Posterior vena cava (tissue), 2 donors: ENCODE measurements around the gene PNLIPRP3. TPM values are rescaled to one million over a fixed set of nuclear protein-coding genes. Genes with fewer than 3 reads are reported as not detected.

ENCODE experiments used
- DNase-seq: peaks from one replicate; pipeline ENCODE4 v3.0.0-alpha.2; 2020; ENCODE audit warnings: low spot score
- intact Hi-C, 2 donors: fragments of 100-400 bp; cut with DNase I; formaldehyde crosslinking; loops; one replicate each; pipeline versions ENCODE4 v1.14.1 to v1.14.2; 2022 to 2023
- total RNA-seq, 2 donors: library from RNA; stranded (reverse); fragmentation: NEBNext Ultra II Directional; extraction: Animal tissue kit (Norgen Biotek cat#: 25700); gene quantifications; one replicate each; pipeline ENCODE4 v1.2.1, GENCODE V29; 2021
- donor health status: DM: yes; HTN: yes; CAD: no.
- donor health status: DM: yes; HTN: yes; CAD: no.

PNLIPRP3 gene
- total RNA-seq, 2 donors from 2014 or later: not detected

- no peak for DNase-seq
- intact Hi-C loops: no loop called here
These were observed 12.8 kb downstream of the PNLIPRP3 start for GRCh38 chr10:116440330-116441030.

- no peak for DNase-seq
These were observed 17.0 kb downstream of the PNLIPRP3 start for GRCh38 chr10:116444527-116445142.

GRCh38 chr10:116450861-116451260 is 23.2 kb downstream of the PNLIPRP3 start:
- no peak for DNase-seq
- intact Hi-C loops: no loop called here

More at GRCh38 chr10:116444527-116445142, 17.0 kb downstream of the PNLIPRP3 start:
- intact Hi-C loops: no loop called here

- intact Hi-C loops: no loop called here
- no peak for DNase-seq
These were observed 24.2 kb downstream of the PNLIPRP3 start for GRCh38 chr10:116451711-116452337.

DNA sequence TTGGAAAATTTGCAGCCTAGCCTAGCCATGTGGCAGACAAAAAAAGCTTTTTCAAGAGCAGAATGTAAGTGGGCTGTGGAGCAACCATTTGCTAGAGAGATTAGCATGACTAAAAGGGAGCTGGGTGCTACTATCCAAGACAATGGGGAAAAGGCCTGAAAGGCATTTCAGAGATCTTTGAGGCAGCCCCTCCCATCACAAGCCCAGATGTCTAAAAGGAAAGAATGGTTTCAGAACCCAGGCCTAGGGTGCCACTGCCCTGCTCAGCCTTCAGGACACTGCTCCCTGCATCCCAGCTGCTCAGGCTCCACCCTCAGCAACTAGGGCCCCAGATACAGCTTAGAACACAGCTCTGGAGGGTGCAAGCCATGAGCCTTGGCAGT is 24.7 kb downstream of the PNLIPRP3 start:
- DNase-seq: no peak
- intact Hi-C loops: no loop called here

- intact Hi-C loops: no loop called here
- no peak for DNase-seq
These were observed 29.8 kb downstream of the PNLIPRP3 start for GRCh38 chr10:116457488-116457887.

GRCh38 chr10:116460219-116460618 is 32.6 kb downstream of the PNLIPRP3 start:
- intact Hi-C loops: no loop called here

DNA sequence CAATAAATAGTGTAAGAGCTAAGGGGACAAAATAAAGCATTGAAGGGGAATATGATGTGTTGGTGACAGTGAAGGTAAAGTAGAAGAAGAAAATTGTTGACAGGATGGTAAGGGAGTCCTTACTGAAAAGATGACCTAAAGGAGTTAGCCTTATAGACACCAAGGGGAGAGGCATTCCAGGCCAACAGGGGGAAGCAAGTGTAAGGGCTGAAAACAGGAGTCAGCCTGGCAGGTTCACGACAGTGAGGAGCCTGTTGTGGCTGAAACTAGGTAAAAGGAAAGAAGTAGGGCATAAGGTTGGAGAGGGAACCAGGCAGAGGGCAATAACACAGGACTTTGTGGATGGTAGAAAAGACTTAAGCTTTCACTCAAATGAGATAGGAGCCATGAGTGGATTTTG is 34.0 kb downstream of the PNLIPRP3 start:
- intact Hi-C loops: no loop called here
- DNase-seq: no peak

More at GRCh38 chr10:116460219-116460618, 32.6 kb downstream of the PNLIPRP3 start:
- no peak for DNase-seq

GRCh38 chr10:116464257-116464656 is 36.6 kb downstream of the PNLIPRP3 start:
- intact Hi-C loops: no loop called here
- DNase-seq: no peak

DNA sequence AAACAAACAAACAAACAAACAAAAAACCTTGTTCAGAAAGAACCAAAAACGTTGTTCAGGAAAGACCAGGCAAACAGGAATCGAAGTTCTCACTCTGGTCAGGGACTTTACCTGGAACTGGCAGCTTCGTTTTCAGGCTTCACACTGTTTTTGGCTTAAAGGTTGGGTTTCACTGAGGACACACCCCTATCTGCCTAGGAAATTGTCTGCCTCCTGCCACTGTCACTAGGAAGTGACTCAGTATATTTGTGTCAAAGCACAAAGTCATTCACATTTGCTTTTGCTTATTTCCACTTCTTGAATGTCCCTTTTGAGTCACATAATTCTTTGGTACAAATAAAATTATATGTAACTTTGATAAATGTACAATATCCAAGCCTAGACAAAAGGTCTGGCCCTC is 37.9 kb downstream of the PNLIPRP3 start:
- no peak for DNase-seq
- intact Hi-C loops: no loop called here

DNA sequence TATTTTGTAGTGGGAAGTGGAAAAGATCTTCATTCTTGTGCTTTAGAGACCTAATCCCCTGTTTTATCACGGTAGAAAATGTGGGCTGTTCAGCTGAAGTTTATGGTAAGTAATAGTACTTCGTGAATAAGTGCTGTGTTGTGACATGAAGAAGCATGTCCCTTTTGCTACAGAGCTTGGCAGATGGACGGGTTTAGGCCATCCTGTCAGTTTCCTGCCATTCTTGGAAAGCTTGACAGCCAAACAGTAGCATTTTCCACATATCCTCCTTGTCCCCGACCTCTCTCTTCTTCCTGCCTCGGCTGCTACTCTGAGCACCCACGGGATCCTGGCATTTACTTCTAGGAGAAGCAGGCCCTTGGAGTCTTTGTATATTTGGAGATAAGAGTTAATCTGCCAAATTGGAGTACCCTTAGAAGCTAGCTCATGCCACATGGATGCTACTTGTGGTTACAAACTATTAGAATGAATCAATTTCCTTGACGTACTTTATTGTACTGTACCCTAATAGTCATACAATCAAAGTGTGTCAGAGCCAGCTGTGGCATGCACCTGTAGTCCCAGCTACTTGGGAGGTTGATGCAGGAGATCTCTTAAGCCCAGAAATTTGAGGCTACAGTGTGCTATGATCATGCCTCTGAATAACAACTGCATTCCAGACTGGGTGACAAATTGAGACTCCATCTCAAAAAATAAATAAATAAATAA is 39.2 kb downstream of the PNLIPRP3 start:
- no peak for DNase-seq
- intact Hi-C loops: no loop called here

GRCh38 chr10:116469437-116469836 is 41.8 kb downstream of the PNLIPRP3 start:
- no peak for DNase-seq
- intact Hi-C loops: no loop called here

DNA sequence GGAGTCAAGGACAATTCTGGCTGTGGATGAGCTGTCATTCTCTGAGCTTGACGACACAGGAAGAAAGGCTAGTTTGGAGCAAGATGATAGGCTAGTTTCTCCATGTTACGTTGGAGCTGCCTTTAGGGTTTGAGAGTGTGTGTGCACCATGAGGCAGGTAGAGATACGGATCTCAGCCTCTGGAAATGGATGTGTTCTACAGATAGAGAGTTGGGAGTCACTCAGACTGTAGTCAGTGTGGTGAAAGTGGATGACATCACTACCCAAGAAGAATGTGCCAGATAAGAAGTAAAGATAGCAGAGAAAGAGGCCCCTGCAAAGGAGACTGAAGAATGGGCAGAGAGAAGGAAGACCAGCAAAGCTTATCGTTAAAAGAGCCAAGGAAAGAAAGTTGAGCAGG is 42.4 kb downstream of the PNLIPRP3 start:
- no peak for DNase-seq
- intact Hi-C loops: no loop called here

DNA sequence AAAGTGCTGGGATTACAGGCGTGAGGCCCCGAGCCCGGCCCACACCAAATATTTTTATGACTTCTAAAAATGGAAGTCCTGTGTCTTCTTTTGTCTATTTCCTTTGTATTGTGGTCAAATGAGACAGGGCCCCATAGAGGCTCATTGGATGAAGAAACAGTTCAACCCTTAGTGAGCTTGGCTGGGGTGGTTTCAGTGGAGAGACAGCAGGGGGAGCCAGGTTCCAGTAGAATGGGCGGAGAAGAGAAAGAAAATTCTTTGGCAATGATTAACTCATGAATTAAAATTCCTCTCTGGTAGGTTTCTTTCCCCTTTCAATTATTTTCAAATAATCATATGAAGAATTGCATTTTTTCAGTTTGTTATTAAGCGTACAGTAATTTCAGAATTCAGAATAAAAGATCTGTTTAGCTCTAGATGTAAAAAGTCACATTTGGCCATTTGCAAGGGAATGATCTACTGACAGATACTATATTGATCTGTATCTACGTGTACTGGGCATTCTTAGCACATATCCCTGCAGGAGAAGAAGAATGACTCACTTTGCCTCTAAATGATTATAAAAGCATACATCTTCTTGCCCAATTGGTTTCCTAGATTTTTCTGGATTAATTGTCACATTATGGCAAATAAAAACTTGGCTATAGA is 43.2 kb downstream of the PNLIPRP3 start:
- intact Hi-C loops: no loop called here
- DNase-seq: no peak

GRCh38 chr10:116472891-116473290 is 45.2 kb downstream of the PNLIPRP3 start:
- DNase-seq: no peak
- intact Hi-C loops: no loop called here

DNA sequence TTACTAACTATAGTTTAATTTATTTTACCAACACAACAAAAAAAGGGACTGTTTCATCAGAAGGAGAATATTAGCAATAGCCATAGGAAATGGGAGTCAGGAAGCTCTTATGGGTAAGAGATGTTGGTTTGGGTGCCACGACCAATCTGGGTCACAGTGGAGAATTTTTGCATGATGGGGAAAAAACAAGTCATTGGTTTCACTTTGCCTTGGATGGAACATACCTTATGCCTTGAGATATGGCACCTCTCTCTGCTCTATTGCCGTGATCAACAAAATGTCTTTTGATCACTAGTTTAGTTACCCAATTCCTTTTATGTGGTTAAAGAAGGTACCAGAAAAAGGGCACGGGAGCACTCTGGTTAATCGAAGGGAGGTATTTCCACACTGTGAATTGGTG is 48.2 kb downstream of the PNLIPRP3 start:
- intact Hi-C loops: no loop called here
- DNase-seq: no peak

- intact Hi-C loops: no loop called here
- DNase-seq: no peak
These were observed 48.8 kb downstream of the PNLIPRP3 start for GRCh38 chr10:116476461-116476860.

GRCh38 chr10:116477986-116478664 is 50.5 kb downstream of the PNLIPRP3 start:
- no peak for DNase-seq
- intact Hi-C loops: no loop called here

- intact Hi-C loops: no loop called here
- no peak for DNase-seq
These were observed 59.3 kb downstream of the PNLIPRP3 start for GRCh38 chr10:116486770-116487448.
